ENCODE results near the gene UBE2L3. TPM values are rescaled to one million over a fixed set of nuclear protein-coding genes. Genes with fewer than 3 reads are reported as not detected.

Gene UBE2L3
- total RNA-seq, 1 donor from 2014 or later: 25.3 TPM

- peak; percentile 80 for DNase-seq
These were observed 79.4 kb downstream of the UBE2L3 start for GRCh38 chr22:21646608-21647590.

DNA sequence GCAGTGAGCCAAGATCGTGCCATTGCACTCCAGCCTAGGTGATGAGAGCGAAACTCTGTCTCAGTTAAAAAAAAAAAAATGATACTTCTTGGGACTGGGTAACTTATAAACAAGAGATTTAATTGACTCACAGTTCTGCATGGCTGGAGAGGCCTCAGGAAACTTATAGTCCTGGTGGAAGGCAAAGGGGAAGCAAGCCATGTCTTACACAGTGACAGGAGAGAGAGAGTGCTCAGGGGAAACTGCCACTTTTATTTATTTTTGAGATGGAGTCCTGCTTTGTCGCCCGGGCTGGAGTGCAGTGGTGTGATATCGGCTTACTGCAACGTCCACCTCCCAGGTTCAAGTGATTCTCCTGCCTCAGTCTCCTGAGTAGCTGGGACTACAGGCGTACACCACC lies 82.8 kb downstream of the UBE2L3 start:
- no peak for DNase-seq

- DNase-seq: no peak
These were observed 83.5 kb downstream of the UBE2L3 start for GRCh38 chr22:21650823-21651520.

DNA sequence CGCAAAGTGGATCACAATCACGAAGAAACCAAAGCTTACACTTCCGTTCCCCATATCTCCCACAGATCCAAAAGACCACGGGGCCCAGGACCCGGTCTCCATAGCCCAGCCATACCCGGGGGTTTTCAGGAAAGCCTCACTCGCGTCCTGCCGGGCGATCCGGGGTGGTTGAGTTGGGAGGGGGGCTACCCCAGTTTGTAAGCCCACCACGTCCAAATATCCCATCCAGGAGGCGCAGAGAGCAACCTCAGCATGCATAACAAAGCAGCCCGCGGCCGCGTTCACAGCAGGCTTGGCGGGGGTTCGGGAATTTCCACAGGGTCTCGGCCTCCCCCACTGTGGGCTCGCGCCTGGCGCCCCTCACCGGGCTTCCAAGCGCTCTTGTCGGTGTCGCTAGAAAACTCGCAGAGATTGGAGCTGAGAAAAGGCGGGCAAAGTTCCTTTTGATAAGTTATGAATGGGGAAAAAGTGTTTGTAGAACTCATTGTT lies 84.1 kb downstream of the UBE2L3 start:
- no peak for DNase-seq

GRCh38 chr22:21652010-21652546 lies 84.6 kb downstream of the UBE2L3 start:
- peak; percentile 78 for DNase-seq

DNA sequence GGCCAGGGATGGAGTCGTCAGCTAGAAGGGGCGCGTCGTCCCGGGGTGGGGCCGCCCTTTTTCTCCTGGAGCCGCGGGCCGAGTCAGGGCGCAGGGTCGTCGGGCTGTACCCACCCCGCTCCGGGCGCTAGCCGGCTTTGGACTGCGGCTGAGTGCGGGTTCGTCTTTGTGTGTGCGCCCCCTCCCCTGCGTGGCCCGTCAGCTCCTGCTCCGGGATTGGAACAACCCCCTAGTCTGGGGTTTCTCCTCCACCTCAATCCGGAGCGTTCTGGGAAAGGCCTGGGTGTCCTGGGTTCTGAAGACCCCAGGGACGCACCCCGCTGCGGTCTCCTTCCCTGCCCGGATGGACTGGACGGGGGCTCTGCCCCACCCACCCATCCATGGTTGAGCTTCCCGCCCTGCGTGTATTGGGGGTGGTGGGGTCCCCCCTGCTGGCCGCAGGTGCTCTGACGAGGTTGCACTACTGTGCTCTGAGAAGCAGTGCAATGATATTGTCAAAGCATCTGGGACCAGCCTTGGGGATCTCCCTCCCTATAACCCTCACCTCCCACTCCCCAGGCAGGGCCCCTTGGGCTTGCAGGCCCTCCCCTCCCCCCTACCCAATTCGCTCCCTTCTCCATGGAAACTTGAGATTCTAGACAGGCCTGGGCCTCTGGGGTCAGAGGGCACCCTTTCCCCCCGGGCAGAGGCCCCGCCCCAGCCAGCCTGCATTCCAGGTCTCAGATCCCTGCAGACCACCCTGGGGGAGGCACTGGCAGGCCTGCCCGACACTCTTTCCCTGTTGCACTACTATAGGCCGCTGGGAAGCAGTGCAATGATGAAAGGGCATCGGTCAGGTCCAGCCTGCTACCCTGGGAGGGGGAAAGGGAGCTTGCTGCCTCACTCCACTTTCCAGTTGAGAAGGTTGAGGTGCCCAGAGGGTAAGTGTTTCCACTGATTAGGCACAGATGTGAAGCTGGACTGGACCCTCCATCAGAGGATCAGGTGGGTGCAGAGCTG lies 85.3 kb downstream of the UBE2L3 start:
- DNase-seq: no peak

- DNase-seq: no peak
These were observed 89.5 kb downstream of the UBE2L3 start for GRCh38 chr22:21657020-21657359.

DNA sequence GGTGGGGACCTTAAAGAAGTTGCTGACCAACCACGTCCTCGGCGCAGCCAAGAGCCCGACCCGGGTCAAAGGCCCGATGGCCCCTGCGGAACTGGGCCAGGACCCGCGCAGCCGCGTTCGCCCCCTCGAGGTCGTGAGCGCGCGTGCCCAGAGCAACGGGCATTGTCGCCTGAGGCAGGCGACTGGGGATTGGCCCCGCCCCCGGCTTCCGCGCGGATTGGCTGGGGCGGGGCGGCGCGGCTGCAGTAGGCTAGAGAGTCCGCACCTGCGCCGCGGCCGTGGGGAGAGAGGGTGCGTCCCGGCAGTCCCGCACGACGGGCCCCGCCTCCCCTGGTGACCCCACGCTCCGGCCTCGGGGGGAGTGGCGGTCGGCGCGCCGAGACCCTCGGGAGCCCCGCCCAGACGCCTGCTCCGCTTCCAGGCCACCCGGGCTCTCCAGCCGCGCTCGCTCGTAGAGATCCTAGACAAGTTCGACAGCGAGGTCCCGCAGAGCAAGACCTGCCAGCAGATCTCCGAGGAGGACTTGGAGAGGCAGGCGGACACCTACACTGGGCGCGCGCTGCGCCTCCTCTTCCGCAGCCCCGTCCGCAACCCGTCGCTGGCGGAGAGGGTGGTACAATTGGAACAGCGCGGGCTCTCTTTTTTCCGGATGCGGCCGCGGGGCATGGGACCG lies 90.0 kb downstream of the UBE2L3 start:
- DNase-seq: no peak

- DNase-seq: no peak
These were observed 92.5 kb downstream of the UBE2L3 start for GRCh38 chr22:21659864-21660525.

DNA sequence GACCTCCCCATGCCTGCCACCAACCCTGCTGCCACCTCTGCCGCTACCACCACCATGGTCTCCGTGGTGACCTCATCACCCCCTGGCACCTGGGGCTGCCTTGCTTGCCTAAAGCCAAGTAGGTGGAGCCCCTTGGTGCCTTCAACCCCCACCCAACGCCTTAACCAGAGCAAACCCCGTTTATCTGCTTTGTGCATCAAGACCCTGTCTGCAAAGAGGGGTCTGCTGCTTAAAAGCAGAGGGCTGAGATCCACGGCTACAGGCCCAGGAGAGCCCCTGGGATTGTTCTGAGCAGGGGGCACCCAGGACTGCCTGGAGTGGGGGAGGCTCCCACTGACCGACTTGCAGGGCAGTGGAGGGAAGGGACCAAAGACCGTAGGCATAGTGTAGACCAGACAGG lies 93.4 kb downstream of the UBE2L3 start:
- DNase-seq: no peak

DNA sequence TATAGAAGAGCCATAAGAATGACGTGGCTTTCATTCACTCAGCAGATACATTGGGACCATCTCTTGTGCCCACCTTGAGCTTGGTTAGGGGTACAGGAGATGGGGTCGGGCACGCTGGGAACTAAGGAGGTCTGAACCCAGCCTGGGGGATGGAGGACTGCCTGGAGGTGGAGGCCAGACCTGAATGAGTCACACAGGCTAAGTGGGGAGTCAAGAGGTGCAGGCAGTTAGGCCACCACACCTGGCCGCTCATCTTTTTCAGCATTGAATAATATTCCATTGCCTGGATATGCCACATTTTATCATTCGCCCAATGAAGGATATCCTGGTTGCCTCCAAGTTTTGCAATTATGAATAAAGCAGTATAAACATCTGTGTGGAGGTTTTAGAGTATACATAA lies 94.5 kb downstream of the UBE2L3 start:
- DNase-seq: no peak

DNA sequence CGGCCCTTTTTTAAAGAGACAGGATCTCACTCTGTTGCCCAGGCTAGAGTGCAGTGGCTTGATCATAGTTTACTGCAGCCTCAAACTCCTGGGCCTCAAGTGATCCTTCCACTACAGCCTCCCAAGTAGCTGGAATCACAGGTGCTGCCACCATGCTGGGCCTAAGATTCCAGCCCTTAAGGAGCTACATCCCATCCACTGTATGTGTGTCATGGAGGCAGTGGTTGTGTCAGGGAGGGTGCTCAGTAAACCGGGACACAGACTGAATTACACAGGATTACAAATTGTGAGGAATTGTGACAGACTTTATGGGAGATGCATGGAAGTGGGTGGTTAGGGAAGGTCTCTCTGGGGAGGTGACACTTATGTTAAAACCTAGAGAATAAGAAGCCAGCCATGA lies 96.2 kb downstream of the UBE2L3 start:
- DNase-seq: no peak

GRCh38 chr22:21665047-21665851 lies 97.7 kb downstream of the UBE2L3 start:
- DNase-seq: no peak

GRCh38 chr22:21666786-21667185 lies 99.3 kb downstream of the UBE2L3 start:
- no peak for DNase-seq

GRCh38 chr22:21669026-21669425 lies 101.5 kb downstream of the UBE2L3 start:
- no peak for DNase-seq

DNA sequence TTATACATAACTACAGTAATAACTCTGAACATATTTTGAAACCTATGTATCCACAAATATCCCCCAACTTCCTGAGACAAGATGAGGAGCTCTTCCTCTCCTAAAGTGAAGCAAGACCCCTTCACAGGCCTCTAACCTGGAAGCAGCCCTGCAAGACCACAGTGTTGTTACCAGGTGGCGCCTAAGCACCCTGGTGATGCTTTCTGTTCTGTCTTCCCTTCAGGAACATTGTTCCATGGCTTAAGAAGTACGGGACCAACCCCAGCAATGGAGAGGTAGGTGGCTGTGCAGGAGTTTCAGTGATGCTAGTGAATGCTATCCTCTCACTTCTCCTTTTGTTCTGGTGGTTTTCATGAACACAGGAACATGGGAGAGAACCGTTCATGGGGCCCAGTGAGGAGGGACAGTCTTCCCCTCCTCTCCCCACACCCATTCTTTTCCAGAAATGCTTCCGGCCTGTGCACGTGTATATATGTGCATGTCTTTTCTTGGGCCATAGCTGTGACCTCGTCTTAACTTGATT lies 104.7 kb downstream of the UBE2L3 start:
- no peak for DNase-seq

Measured in skin of body (tissue), 2 donors.